Measurements from ENCODE around the gene AKR7A2. TPM values are rescaled to one million over a fixed set of nuclear protein-coding genes. Genes with fewer than 3 reads are reported as not detected.
"Not testable (repeated sequence)": the region's sequence is repeated elsewhere in the genome, so short reads cannot be mapped to it uniquely, and the experiment has no call there.

Gene AKR7A2
- total RNA-seq, 1 experiment from 2014 or later, result 122 TPM

GRCh38 chr1:19262744-19263143, 49.2 kb downstream of the AKR7A2 start:
- no peaks in the 10 kb centered on the region for H4K20me1 ChIP-seq (ENCODE audit: insufficient read depth, low read depth, low read length)
- no peaks in the 10 kb centered on the region for H3K4me1 ChIP-seq (ENCODE audit: low read length)
- H3K27ac ChIP-seq (ENCODE audit: low read length), result no peak overlapping the region
- no peak overlapping the region for H3K4me3 ChIP-seq (ENCODE audit: low read length)
- no peaks in the 10 kb centered on the region for H3K79me2 ChIP-seq (ENCODE audit: low read length)
- H3K9me3 ChIP-seq (ENCODE audit: low read length), result no peaks in the 10 kb centered on the region
- no peaks in the 10 kb centered on the region for H3K27me3 ChIP-seq (ENCODE audit: low read length)
- H3K36me3 ChIP-seq (ENCODE audit: insufficient read depth, low read length), result peaks cover 13% of the 10 kb centered on the region
- no peak overlapping the region for H2AFZ ChIP-seq (ENCODE audit: low read length)
- H3K9ac ChIP-seq (ENCODE audit: low read length), result no peak overlapping the region
- no peak overlapping the region for H3K4me2 ChIP-seq (ENCODE audit: low read depth, low read length, poor library complexity, severe bottlenecking)
- DNase-seq, result no peak
- H3K9me2 ChIP-seq (replicated peaks; ENCODE audit: insufficient read depth, low read length), result no peaks in the 10 kb centered on the region

- no peak overlapping the region for H3K27ac ChIP-seq (ENCODE audit: low read length)
- no peak overlapping the region for H3K4me2 ChIP-seq (ENCODE audit: low read depth, low read length, poor library complexity, severe bottlenecking)
- peaks cover 20% of the 10 kb centered on the region for H3K36me3 ChIP-seq (ENCODE audit: insufficient read depth, low read length)
- DNase-seq, result no peak
- no peaks in the 10 kb centered on the region for H3K9me3 ChIP-seq (ENCODE audit: low read length)
- no peaks in the 10 kb centered on the region; the same call in 1 of the 2 replicates for H3K79me2 ChIP-seq (ENCODE audit: low read length)
- no peak overlapping the region for H3K4me3 ChIP-seq (ENCODE audit: low read length)
- no peak overlapping the region for H3K9ac ChIP-seq (ENCODE audit: low read length)
- peaks cover 1% of the 10 kb centered on the region for H3K4me1 ChIP-seq (ENCODE audit: low read length)
- H2AFZ ChIP-seq (ENCODE audit: low read length), result no peak overlapping the region
- no peaks in the 10 kb centered on the region for H4K20me1 ChIP-seq (ENCODE audit: insufficient read depth, low read depth, low read length)
- H3K27me3 ChIP-seq (ENCODE audit: low read length), result no peaks in the 10 kb centered on the region
- H3K9me2 ChIP-seq (replicated peaks; ENCODE audit: insufficient read depth, low read length), result no peaks in the 10 kb centered on the region
These were observed 49.9 kb downstream of the AKR7A2 start for GRCh38 chr1:19262047-19262446.

- Histone ChIP-seq H2AFZ (ENCODE audit: low read length) (no peak overlapping the region), H3K27ac (ENCODE audit: low read length) (no peak overlapping the region), H3K4me1 (ENCODE audit: low read length) (peaks cover 17% of the 10 kb centered on the region), H3K4me3 (ENCODE audit: low read length) (no peak overlapping the region), H4K20me1 (ENCODE audit: insufficient read depth, low read depth, low read length) (no peaks in the 10 kb centered on the region), H3K27me3 (ENCODE audit: low read length) (no peaks in the 10 kb centered on the region), H3K9me3 (ENCODE audit: low read length) (no peaks in the 10 kb centered on the region), H3K4me2 (ENCODE audit: low read depth, low read length, poor library complexity, severe bottlenecking) (no peak overlapping the region), H3K36me3 (ENCODE audit: insufficient read depth, low read length) (peaks cover 25% of the 10 kb centered on the region), H3K9me2 (replicated peaks; ENCODE audit: insufficient read depth, low read length) (no peaks in the 10 kb centered on the region), H3K79me2 (ENCODE audit: low read length) (peaks cover 13% of the 10 kb centered on the region), H3K9ac (ENCODE audit: low read length) (no peak overlapping the region)
- DNase-seq, result no peak
These were observed 51.5 kb downstream of the AKR7A2 start for GRCh38 chr1:19260211-19261138.

- Histone ChIP-seq H3K4me1 (ENCODE audit: low read length) (peaks cover 38% of the 10 kb centered on the region), H2AFZ (ENCODE audit: low read length) (no peak overlapping the region), H3K4me3 (ENCODE audit: low read length) (no peak overlapping the region), H3K9ac (ENCODE audit: low read length) (no peak overlapping the region), H3K9me3 (ENCODE audit: low read length) (no peaks in the 10 kb centered on the region), H3K79me2 (ENCODE audit: low read length) (peaks cover 34% of the 10 kb centered on the region), H3K4me2 (ENCODE audit: low read depth, low read length, poor library complexity, severe bottlenecking) (no peak overlapping the region), H3K36me3 (ENCODE audit: insufficient read depth, low read length) (peaks cover 38% of the 10 kb centered on the region), H3K9me2 (replicated peaks; ENCODE audit: insufficient read depth, low read length) (no peaks in the 10 kb centered on the region), H3K27ac (ENCODE audit: low read length) (no peak overlapping the region), H3K27me3 (ENCODE audit: low read length) (no peaks in the 10 kb centered on the region), H4K20me1 (ENCODE audit: insufficient read depth, low read depth, low read length) (peaks cover 21% of the 10 kb centered on the region)
- no peak for DNase-seq
These were observed 53.6 kb downstream of the AKR7A2 start for GRCh38 chr1:19258353-19258752.

GRCh38 chr1:19257178-19257914, 54.6 kb downstream of the AKR7A2 start:
- H3K4me1 ChIP-seq (ENCODE audit: low read length), result peaks cover 47% of the 10 kb centered on the region
- no peaks in the 10 kb centered on the region for H3K27me3 ChIP-seq (ENCODE audit: low read length)
- H3K36me3 ChIP-seq (ENCODE audit: insufficient read depth, low read length), result peaks cover 38% of the 10 kb centered on the region
- H3K9me2 ChIP-seq (replicated peaks; ENCODE audit: insufficient read depth, low read length), result no peaks in the 10 kb centered on the region
- H3K9ac ChIP-seq (ENCODE audit: low read length), result no peak overlapping the region
- H3K9me3 ChIP-seq (ENCODE audit: low read length), result no peaks in the 10 kb centered on the region
- H4K20me1 ChIP-seq (ENCODE audit: insufficient read depth, low read depth, low read length), result peaks cover 29% of the 10 kb centered on the region
- peaks cover 44% of the 10 kb centered on the region for H3K79me2 ChIP-seq (ENCODE audit: low read length)
- no peak overlapping the region for H2AFZ ChIP-seq (ENCODE audit: low read length)
- DNase-seq, result no peak
- no peak overlapping the region for H3K4me3 ChIP-seq (ENCODE audit: low read length)
- H3K27ac ChIP-seq (ENCODE audit: low read length), result no peak overlapping the region
- no peak overlapping the region for H3K4me2 ChIP-seq (ENCODE audit: low read depth, low read length, poor library complexity, severe bottlenecking)

- not testable (repeated sequence) for H2AFZ ChIP-seq (ENCODE audit: low read length); H3K9me2 ChIP-seq (replicated peaks; ENCODE audit: insufficient read depth, low read length); DNase-seq; H3K27ac ChIP-seq (ENCODE audit: low read length); H3K9me3 ChIP-seq (ENCODE audit: low read length); H3K9ac ChIP-seq (ENCODE audit: low read length); H3K4me3 ChIP-seq (ENCODE audit: low read length); H3K27me3 ChIP-seq (ENCODE audit: low read length)
- Histone ChIP-seq H3K36me3 (ENCODE audit: insufficient read depth, low read length) (peaks cover 38% of the 10 kb centered on the region), H3K4me1 (ENCODE audit: low read length) (peaks cover 47% of the 10 kb centered on the region), H3K4me2 (ENCODE audit: low read depth, low read length, poor library complexity, severe bottlenecking) (peak overlapping the region; percentile 20), H3K79me2 (ENCODE audit: low read length) (peaks cover 55% of the 10 kb centered on the region), H4K20me1 (ENCODE audit: insufficient read depth, low read depth, low read length) (peaks cover 29% of the 10 kb centered on the region)
These were observed 55.6 kb downstream of the AKR7A2 start for GRCh38 chr1:19256301-19256700.

- H2AFZ ChIP-seq (ENCODE audit: low read length), result no peak overlapping the region
These were observed 56.7 kb downstream of the AKR7A2 start for GRCh38 chr1:19255288-19255687.

GRCh38 chr1:19254416-19254815, 57.5 kb downstream of the AKR7A2 start:
- Histone ChIP-seq H3K9ac (ENCODE audit: low read length) (peak overlapping the region; percentile 83), H3K4me3 (ENCODE audit: low read length) (0 out of 2 replicates have a peak overlapping the region, but pooled peaks have one; percentile 77), H3K4me2 (ENCODE audit: low read depth, low read length, poor library complexity, severe bottlenecking) (peak overlapping the region; percentile 89), H3K4me1 (ENCODE audit: low read length) (peaks cover 60% of the 10 kb centered on the region), H3K27ac (ENCODE audit: low read length) (no peak overlapping the region), H3K79me2 (ENCODE audit: low read length) (peaks cover 73% of the 10 kb centered on the region), H2AFZ (ENCODE audit: low read length) (no peak overlapping the region), H3K9me2 (replicated peaks; ENCODE audit: insufficient read depth, low read length) (no peaks in the 10 kb centered on the region), H3K36me3 (ENCODE audit: insufficient read depth, low read length) (peaks cover 32% of the 10 kb centered on the region; the same call in 1 of the 2 replicates), H3K27me3 (ENCODE audit: low read length) (no peaks in the 10 kb centered on the region), H3K9me3 (ENCODE audit: low read length) (no peaks in the 10 kb centered on the region), H4K20me1 (ENCODE audit: insufficient read depth, low read depth, low read length) (peaks cover 29% of the 10 kb centered on the region)
- no peak for DNase-seq

More at GRCh38 chr1:19255288-19255687, 56.7 kb downstream of the AKR7A2 start:
- no peak for DNase-seq
- H3K9ac ChIP-seq (ENCODE audit: low read length), result no peak overlapping the region
- H3K4me1 ChIP-seq (ENCODE audit: low read length), result peaks cover 51% of the 10 kb centered on the region
- no peaks in the 10 kb centered on the region for H3K9me2 ChIP-seq (replicated peaks; ENCODE audit: insufficient read depth, low read length)
- no peak overlapping the region for H3K27ac ChIP-seq (ENCODE audit: low read length)
- H3K4me2 ChIP-seq (ENCODE audit: low read depth, low read length, poor library complexity, severe bottlenecking), result no peak overlapping the region
- peaks cover 34% of the 10 kb centered on the region for H3K36me3 ChIP-seq (ENCODE audit: insufficient read depth, low read length)
- no peaks in the 10 kb centered on the region for H3K27me3 ChIP-seq (ENCODE audit: low read length)
- no peak overlapping the region for H3K4me3 ChIP-seq (ENCODE audit: low read length)
- no peaks in the 10 kb centered on the region for H3K9me3 ChIP-seq (ENCODE audit: low read length)
- H3K79me2 ChIP-seq (ENCODE audit: low read length), result peaks cover 65% of the 10 kb centered on the region
- H4K20me1 ChIP-seq (ENCODE audit: insufficient read depth, low read depth, low read length), result peaks cover 29% of the 10 kb centered on the region

All from Karpas-422 (cell line).